H1 (cell line): ENCODE measurements around the gene EFHD1. TPM values are rescaled to one million over a fixed set of nuclear protein-coding genes. Genes with fewer than 3 reads are reported as not detected.

Source experiments
- CTCF ChIA-PET: fragments of 300-600 bp; sonication (Branson Sonifier 250); formaldehyde crosslinking; loops from one replicate; lab custom pipeline; 2021; ENCODE audit not compliant: partially characterized antibody; lab: Charles Lee
- POLR2A ChIA-PET: fragments of 300-600 bp; sonication (Branson Sonifier 250); formaldehyde crosslinking; loops from one replicate; lab custom pipeline; 2021; ENCODE audit warnings: inconsistent platforms; ENCODE audit not compliant: partially characterized antibody; lab: Charles Lee
- DNase-seq, 2 experiments: peaks; one replicate each; pipeline versions ENCODE4 v3.0.0 to v3.0.0-alpha.2; 2010 to 2022; ENCODE audit warnings: low spot score in 2 of 2, low read depth in 1 of 2, mixed read lengths in 1 of 2
- FAIRE-seq: peaks from 2 replicates; lab custom pipeline; 2011; peaks lifted over from hg19 to GRCh38; lab: Jason Lieb, UNC
- H2AFZ ChIP-seq: 2 replicates; pipeline ENCODE4 v1.8.1; 2012; ENCODE audit warnings: low read length, inconsistent platforms
- H2AK5ac ChIP-seq: 2 replicates; pipeline ENCODE4 v1.6.1; 2013; ENCODE audit warnings: low read depth, low read length
- H2BK120ac ChIP-seq: replicated peaks from 2 replicates; pipeline ENCODE3; 2013; ENCODE audit warnings: low read depth, low read length, inconsistent platforms
- H2BK12ac ChIP-seq: 2 replicates; pipeline ENCODE4 v1.6.1; 2013; ENCODE audit warnings: low read depth, low read length
- H2BK15ac ChIP-seq: 2 replicates; pipeline ENCODE4 v1.6.1; 2013; ENCODE audit warnings: low read length
- H2BK20ac ChIP-seq: 2 replicates; pipeline ENCODE4 v1.6.1; 2013; ENCODE audit warnings: low read length
- H2BK5ac ChIP-seq: 2 replicates; pipeline ENCODE4 v1.6.1; 2013; ENCODE audit warnings: low read depth, low read length
- H3K14ac ChIP-seq: 2 replicates; pipeline ENCODE4 v1.6.1; 2013; ENCODE audit warnings: inconsistent platforms; ENCODE audit not compliant: insufficient read length
- H3K18ac ChIP-seq: 2 replicates; pipeline ENCODE4 v1.6.1; 2013; ENCODE audit warnings: low read length; ENCODE audit errors: extremely low read depth
- H3K23ac ChIP-seq: 2 replicates; pipeline ENCODE4 v1.6.1; 2013; ENCODE audit warnings: inconsistent platforms; ENCODE audit not compliant: insufficient read length
- H3K23me2 ChIP-seq: 2 replicates; pipeline ENCODE4 v1.6.1; 2013; ENCODE audit warnings: low read depth, low read length
- H3K27ac ChIP-seq: 2 replicates; pipeline ENCODE4 v1.6.1; 2011; ENCODE audit warnings: low read depth, low read length, inconsistent platforms
- H3K27me3 ChIP-seq, 4 experiments: replicated peaks in 1 of 4; 1 replicate in 1 of 4; 2 replicates in 3 of 4; pipeline versions ENCODE4 v1.6.1 to v1.8.1; 2011 to 2013; ENCODE audit warnings: low read length in 3 of 4, mild to moderate bottlenecking in 3 of 4, inconsistent platforms in 2 of 4, mixed read lengths in 2 of 4, moderate library complexity in 1 of 4; ENCODE audit not compliant: control insufficient read depth in 3 of 4, insufficient read depth in 3 of 4; ENCODE audit errors: extremely low read depth in 1 of 4
- H3K36me3 ChIP-seq, 4 experiments: 2 replicates each; pipeline versions ENCODE4 v1.6.1 to v1.8.1; 2011 to 2013; ENCODE audit warnings: mild to moderate bottlenecking in 4 of 4, low read length in 3 of 4, moderate library complexity in 2 of 4, control low read depth in 1 of 4, inconsistent platforms in 1 of 4; ENCODE audit not compliant: insufficient read depth in 4 of 4, control insufficient read depth in 2 of 4
- H3K4ac ChIP-seq: replicated peaks from 2 replicates; pipeline ENCODE3; 2013; ENCODE audit warnings: low read length, low read depth, mixed read lengths, inconsistent platforms; ENCODE audit not compliant: insufficient read length
- H3K4me1 ChIP-seq, 4 experiments: replicated peaks in 1 of 4; 1 replicate in 1 of 4; 2 replicates in 3 of 4; pipeline versions ENCODE4 v1.6.1 to v1.8.1; 2011 to 2013; ENCODE audit warnings: low read length in 3 of 4, inconsistent platforms in 2 of 4, mixed read lengths in 1 of 4; ENCODE audit not compliant: insufficient read depth in 4 of 4, control insufficient read depth in 3 of 4
- H3K4me2 ChIP-seq, 2 experiments: 2 replicates each; pipeline versions ENCODE4 v1.6.1 to v1.8.1; 2011 to 2013; ENCODE audit warnings: low read depth in 2 of 2, low read length in 2 of 2, control low read depth in 1 of 2, inconsistent platforms in 1 of 2, mild to moderate bottlenecking in 1 of 2; ENCODE audit not compliant: insufficient read depth in 1 of 2
- H3K4me3 ChIP-seq, 4 experiments: fragments of 200-600, 300-600 bp in 1 of 4; sonication (generic), shearing (Covaris generic), sonication (Bioruptor Twin) in 1 of 4; 2 replicates each; pipeline versions ENCODE4 v1.5.1 to v1.8.1; 2011 to 2016; ENCODE audit warnings: low read length in 4 of 4, low read depth in 3 of 4, control low read depth in 2 of 4, inconsistent platforms in 2 of 4, mild to moderate bottlenecking in 2 of 4, mixed read lengths in 1 of 4, moderate library complexity in 1 of 4; ENCODE audit not compliant: insufficient read depth in 2 of 4; ENCODE audit errors: extremely low read depth in 1 of 4
- H3K56ac ChIP-seq: replicated peaks from 2 replicates; pipeline ENCODE3; 2013; ENCODE audit warnings: low read depth, mild to moderate bottlenecking, mixed read lengths, low read length, inconsistent platforms; ENCODE audit not compliant: insufficient read length
- H3K79me1 ChIP-seq: 2 replicates; pipeline ENCODE4 v1.6.1; 2013; ENCODE audit warnings: low read depth, low read length, control low read depth
- H3K79me2 ChIP-seq, 2 experiments: 2 replicates each; pipeline versions ENCODE4 v1.6.1 to v1.8.1; 2012 to 2013; ENCODE audit warnings: low read length in 2 of 2, mild to moderate bottlenecking in 2 of 2, inconsistent platforms in 1 of 2; ENCODE audit not compliant: insufficient read depth in 2 of 2, control insufficient read depth in 1 of 2
- H3K9ac ChIP-seq, 4 experiments: replicated peaks in 1 of 4; 1 replicate in 1 of 4; 2 replicates in 3 of 4; pipeline versions ENCODE4 v1.6.1 to v1.8.1; 2011 to 2013; ENCODE audit warnings: low read depth in 3 of 4, low read length in 3 of 4, control low read depth in 2 of 4, mild to moderate bottlenecking in 2 of 4, moderate library complexity in 2 of 4, inconsistent platforms in 1 of 4; ENCODE audit errors: extremely low read depth in 1 of 4
- H3K9me3 ChIP-seq, 2 experiments: 2 replicates each; pipeline versions ENCODE4 v1.6.1 to v1.8.1; 2012 to 2013; ENCODE audit warnings: mild to moderate bottlenecking in 2 of 2, moderate library complexity in 2 of 2, control low read depth in 1 of 2, inconsistent platforms in 1 of 2, low read depth in 1 of 2, low read length in 1 of 2, mixed read lengths in 1 of 2; ENCODE audit not compliant: insufficient read depth in 2 of 2
- H4K20me1 ChIP-seq, 2 experiments: replicated peaks in 1 of 2; 2 replicates each; pipeline versions ENCODE3 to v1.8.1; 2011 to 2013; ENCODE audit warnings: inconsistent platforms in 2 of 2, low read length in 2 of 2, mild to moderate bottlenecking in 1 of 2; ENCODE audit not compliant: insufficient read depth in 2 of 2, control insufficient read depth in 1 of 2
- H4K5ac ChIP-seq: 2 replicates; pipeline ENCODE4 v1.6.1; 2013; ENCODE audit warnings: low read length, low read depth, mixed read lengths, inconsistent platforms; ENCODE audit not compliant: insufficient read length
- H4K8ac ChIP-seq: 2 replicates; pipeline ENCODE4 v1.8.0; 2013; ENCODE audit warnings: mild to moderate bottlenecking, moderate library complexity, low read length, inconsistent platforms; ENCODE audit not compliant: insufficient read depth; ENCODE audit errors: extremely low read depth
- H4K91ac ChIP-seq: replicated peaks from 2 replicates; pipeline ENCODE3; 2013; ENCODE audit warnings: low read length, mixed read lengths, inconsistent platforms; ENCODE audit not compliant: insufficient read length
- ATF2 ChIP-seq: IDR thresholded peaks from 2 replicates; pipeline ENCODE4 v1.6.1; 2012; ENCODE audit warnings: low read length, inconsistent platforms
- CBX5 ChIP-seq: fragments of 300-800, 300-1000 bp; sonication (generic); IDR thresholded peaks from 2 replicates; pipeline ENCODE4 v1.7.1; 2016; ENCODE audit warnings: antibody characterized with exemption, low read length, low read depth
- KDM5A ChIP-seq: fragments of 200-600 bp; IDR thresholded peaks from 2 replicates; pipeline ENCODE4 v1.7.1; 2012; ENCODE audit warnings: mild to moderate bottlenecking, low read length, inconsistent platforms, mixed read lengths
- SAP30 ChIP-seq: fragments of 300-600 bp; sonication (generic); IDR thresholded peaks from 2 replicates; pipeline ENCODE4 v1.7.1; 2012; ENCODE audit warnings: low read length, moderate library complexity, mild to moderate bottlenecking, inconsistent platforms; ENCODE audit not compliant: insufficient read depth, insufficient replicate concordance
- SP2 ChIP-seq: IDR thresholded peaks from 2 replicates; pipeline ENCODE4 v1.6.1; 2012; ENCODE audit warnings: mild to moderate bottlenecking, low read length, inconsistent platforms
- SRF ChIP-seq: IDR thresholded peaks from 2 replicates; pipeline ENCODE4 v1.6.1; 2011; ENCODE audit warnings: mild to moderate bottlenecking, low read depth, low read length, moderate library complexity
- WGBS, 2 experiments: shearing (Covaris generic) in 1 of 2; methylation state at CpG; one replicate each; pipeline versions ENCODE4 v1.1.6 to v1.1.7; 2013 to 2015; ENCODE audit warnings: low lambda C conversion rate in 2 of 2, mixed read lengths in 2 of 2, inconsistent platforms in 1 of 2, low coverage in 1 of 2, missing lambda C conversion rate in 1 of 2; ENCODE audit not compliant: insufficient replicate concordance in 2 of 2, insufficient coverage in 1 of 2, insufficient read length in 1 of 2; ENCODE audit errors: extremely low coverage in 1 of 2, missing lambda C conversion rate in 1 of 2; 5-methylcytosine and 5-hydroxymethylcytosine counted together
- polyA plus RNA-seq, 7 experiments: library from polyadenylated mRNA; depleted of rRNA in 3 of 7; stranded (reverse) in 5 of 7; unstranded in 2 of 7; fragments of >200 nt in 5 of 7; fragments of 200-250 nt in 2 of 7; gene quantifications; 1 replicate in 5 of 7; 2 replicates in 1 of 7; 4 replicates in 1 of 7; pipeline versions ENCODE4 v1.2.1 to v1.2.3, GENCODE V29; 2011 to 2013; ENCODE audit warnings: missing spikeins in 2 of 7, mixed read lengths in 2 of 7
- total RNA-seq: library from RNA; stranded (reverse); fragmentation: NEBNext Ultra II Directional; extraction: Animal tissue kit (Norgen Biotek cat#: 25700); gene quantifications from 2 replicates; pipeline ENCODE4 v1.2.1, GENCODE V29; 2021

EFHD1 gene
- total and polyA plus RNA-seq, 2 of the 8 experiments (the other 6 are each of a cell fraction or from before 2014, with no cell fraction given) = 3.4 to 4.5 TPM

GRCh38 chr2:232623768-232624765 is 9.3 kb upstream of the EFHD1 start:
- CTCF ChIA-PET = interaction anchor here (0.6 to 3.5 kb wide), 9 partner anchors 10 to 373 kb away, joined by 3 to 15 read pairs (median 4); no protein-coding TSS in a partner anchor
- Histone ChIP-seq H3K23ac (no peak overlapping the region), H3K4me1 (peaks cover 0 to 2% (median 0%) of the 10 kb centered on the region in 4 experiments; a peak in 2 of 7 replicates), H4K5ac (no peak overlapping the region), H2AK5ac (no peak overlapping the region), H3K27me3 (0 out of 7 replicates have a peak, but pooled peaks cover 0 to 2% (median 0%) of the 10 kb centered on the region in 4 experiments), H2AFZ (no peak overlapping the region), H3K4ac (no peak overlapping the region), H3K56ac (no peak overlapping the region), H2BK120ac (no peak overlapping the region), H3K18ac (no peak overlapping the region; the same call in 1 of the 2 replicates), H3K9ac (no peak overlapping the region), H2BK5ac (no peak overlapping the region), H3K36me3 (no peaks in the 10 kb centered on the region), H3K79me2 (no peaks in the 10 kb centered on the region), H2BK15ac (no peak overlapping the region), H3K14ac (no peak overlapping the region), H4K91ac (no peak overlapping the region), H3K4me2 (no peak overlapping the region), H4K20me1 (no peaks in the 10 kb centered on the region), H3K27ac (no peak overlapping the region), H3K9me3 (no peaks in the 10 kb centered on the region), H2BK12ac (no peak overlapping the region), H2BK20ac (no peak overlapping the region), H3K4me3 (no peak overlapping the region), H3K79me1 (no peaks in the 10 kb centered on the region), H4K8ac (no peak overlapping the region), H3K23me2 (no peaks in the 10 kb centered on the region)
- POLR2A ChIA-PET = interaction anchor here (1.5 kb wide), 1 partner anchor 9 kb away, joined by 4 read pairs; the partner anchor contains the start of gene EFHD1
- FAIRE-seq = no peak
- 77% methylated on average over 9 of the region's 10 CpGs; no CpG with 5 or more reads in 1 of the 2 experiments for WGBS, 2 experiments
- DNase-seq = no peak
- no peak for TF ChIP-seq SAP30
- TF ChIP-seq SP2 = no peak
- no peak for TF ChIP-seq CBX5
- TF ChIP-seq KDM5A = no peak
- no peak for TF ChIP-seq SRF
- TF ChIP-seq ATF2 = no peak
